Upper lobe of left lung (tissue), 4 donors: ENCODE data around the gene JCAD.

Source experiments
- POLR2A ChIP-seq, 4 donors: fragments of 450-650 bp; IDR thresholded peaks; one replicate each; pipeline ENCODE4 v1.5.1; 2016 to 2017; ENCODE audit warnings: antibody characterized with exemption in 4 of 4, mild to moderate bottlenecking in 2 of 4
- POLR2AphosphoS5 ChIP-seq, 2 donors: sonication (generic); formaldehyde crosslinking; IDR thresholded peaks; one replicate each; pipeline ENCODE4 v1.5.1; 2017; ENCODE audit warnings: antibody characterized with exemption in 2 of 2
- TF ChIP-seq, protein P1 (sequence below), 6 experiments: fragments of 450-650 bp in 4 of 6; fragments of 200-600 bp in 2 of 6; sonication (generic) in 2 of 6; IDR thresholded peaks; one replicate each; pipeline ENCODE4 v1.5.1; 2016 to 2019; ENCODE audit warnings: antibody characterized with exemption in 6 of 6

DNA sequence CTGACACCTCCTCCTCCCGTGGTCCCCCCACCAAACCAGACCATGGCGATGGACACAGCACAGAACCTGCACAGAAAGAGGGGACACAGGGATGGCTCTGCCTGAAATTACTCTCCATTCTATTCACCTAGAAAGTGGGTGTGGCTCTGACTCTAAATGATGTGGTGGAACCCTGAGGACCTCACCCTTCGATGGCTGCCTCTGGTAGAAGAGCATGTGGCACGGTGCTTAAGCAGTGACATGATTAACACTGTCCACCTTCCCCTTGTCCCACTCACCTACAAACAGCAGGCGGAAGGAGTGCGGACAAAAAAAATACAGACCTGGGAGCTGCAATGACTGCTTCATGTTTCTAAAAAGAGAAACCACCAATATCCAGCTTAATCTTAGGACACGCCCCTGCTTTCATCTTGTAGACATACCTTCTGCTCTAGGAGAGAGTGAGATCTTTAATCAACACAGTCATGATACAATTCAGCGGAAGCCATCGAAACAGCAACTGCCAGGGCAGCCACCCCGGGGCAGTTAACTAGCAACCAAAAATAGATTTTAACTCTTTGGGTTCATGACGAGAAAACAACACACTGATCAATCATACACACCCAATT lies 11.4 kb downstream of the JCAD start:
- TF ChIP-seq POLR2A (IDR thresholded peaks at IDR 0.05) (no peak), POLR2AphosphoS5 (IDR thresholded peaks at IDR 0.05) (no peak)
- TF ChIP-seq, protein P1, sequence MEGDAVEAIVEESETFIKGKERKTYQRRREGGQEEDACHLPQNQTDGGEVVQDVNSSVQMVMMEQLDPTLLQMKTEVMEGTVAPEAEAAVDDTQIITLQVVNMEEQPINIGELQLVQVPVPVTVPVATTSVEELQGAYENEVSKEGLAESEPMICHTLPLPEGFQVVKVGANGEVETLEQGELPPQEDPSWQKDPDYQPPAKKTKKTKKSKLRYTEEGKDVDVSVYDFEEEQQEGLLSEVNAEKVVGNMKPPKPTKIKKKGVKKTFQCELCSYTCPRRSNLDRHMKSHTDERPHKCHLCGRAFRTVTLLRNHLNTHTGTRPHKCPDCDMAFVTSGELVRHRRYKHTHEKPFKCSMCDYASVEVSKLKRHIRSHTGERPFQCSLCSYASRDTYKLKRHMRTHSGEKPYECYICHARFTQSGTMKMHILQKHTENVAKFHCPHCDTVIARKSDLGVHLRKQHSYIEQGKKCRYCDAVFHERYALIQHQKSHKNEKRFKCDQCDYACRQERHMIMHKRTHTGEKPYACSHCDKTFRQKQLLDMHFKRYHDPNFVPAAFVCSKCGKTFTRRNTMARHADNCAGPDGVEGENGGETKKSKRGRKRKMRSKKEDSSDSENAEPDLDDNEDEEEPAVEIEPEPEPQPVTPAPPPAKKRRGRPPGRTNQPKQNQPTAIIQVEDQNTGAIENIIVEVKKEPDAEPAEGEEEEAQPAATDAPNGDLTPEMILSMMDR (IDR thresholded peaks at IDR 0.05), result no peak
